MG63 (cell line): Measurements from ENCODE around the gene COTL1. TPM values are rescaled to one million over a fixed set of nuclear protein-coding genes. Genes with fewer than 3 reads are reported as not detected.
A peak's percentile ranks its signal among the peaks of the same experiment; 100 is the strongest.

Source experiments
- DNase-seq: peaks from one replicate; pipeline ENCODE4 v3.0.0-alpha.2; 2020
- H3K27me3 ChIP-seq: fragments of 250-450 bp; sonication (Bioruptor Pico); 2 replicates; pipeline ENCODE4 v1.5.1; 2020; ENCODE audit warnings: mild to moderate bottlenecking, moderate library complexity
- H3K36me3 ChIP-seq: fragments of 250-450 bp; sonication (Bioruptor Pico); 2 replicates; pipeline ENCODE4 v1.5.1; 2020; ENCODE audit warnings: mild to moderate bottlenecking, moderate library complexity
- H3K4me3 ChIP-seq: fragments of 250-450 bp; sonication (Bioruptor Pico); 2 replicates; pipeline ENCODE4 v1.5.1; 2020; ENCODE audit warnings: mild to moderate bottlenecking, moderate library complexity
- H3K9me3 ChIP-seq: fragments of 250-450 bp; sonication (Bioruptor Pico); 2 replicates; pipeline ENCODE4 v1.5.1; 2020; ENCODE audit warnings: mild to moderate bottlenecking, moderate library complexity
- total RNA-seq: library from RNA; depleted of rRNA; stranded (reverse); fragments of >200 nt; shearing (Covaris generic); gene quantifications from 2 replicates; pipeline ENCODE4 v1.2.3, GENCODE V29; 2014; ENCODE audit warnings: low replicate concordance

COTL1 gene
- total RNA-seq, 1 experiment from 2014 or later = 175 TPM

DNA sequence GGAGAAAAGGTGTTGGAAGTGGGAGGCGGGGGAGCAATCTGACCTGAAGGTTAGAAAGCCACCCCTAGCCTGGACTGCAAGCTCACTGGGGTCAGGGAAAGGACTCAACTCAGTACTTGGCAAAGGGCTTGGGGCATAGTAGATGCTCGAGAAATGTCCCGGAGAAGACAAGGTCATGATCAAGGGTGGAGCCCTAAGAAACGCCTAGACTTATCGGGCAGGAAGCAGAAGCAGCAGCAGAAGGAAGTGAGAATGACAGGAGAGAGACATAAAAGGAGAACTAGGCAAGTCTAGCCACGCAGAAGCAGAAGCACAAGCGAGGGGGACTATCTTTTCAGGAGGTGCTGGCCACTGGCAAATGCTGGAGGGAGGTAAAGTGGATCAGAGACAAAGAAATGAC lies 10.2 kb downstream of the COTL1 start:
- DNase-seq = no peak
- H3K4me3 ChIP-seq = no peak overlapping the region
- peaks cover 25% of the 10 kb centered on the region for H3K36me3 ChIP-seq
- H3K9me3 ChIP-seq = no peaks in the 10 kb centered on the region
- no peaks in the 10 kb centered on the region for H3K27me3 ChIP-seq

DNA sequence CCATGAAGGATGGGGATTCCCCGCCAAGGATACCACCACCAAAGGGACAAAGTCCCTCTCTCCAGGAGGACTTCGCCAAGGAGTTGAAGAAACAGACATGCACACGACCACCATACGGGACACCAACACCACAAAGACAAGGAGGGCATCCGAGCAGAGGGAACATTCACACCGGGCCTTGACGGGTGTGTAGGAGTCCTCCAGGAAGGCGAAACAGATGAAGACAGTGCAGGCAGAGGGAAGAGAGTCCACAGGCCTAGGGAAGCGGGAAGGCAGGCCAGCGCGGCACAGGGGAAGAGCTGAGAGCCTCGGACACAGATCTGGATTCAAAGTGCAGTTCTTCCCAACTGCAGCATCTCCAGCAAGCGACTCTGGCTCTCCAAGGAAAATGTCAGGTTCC lies 10.8 kb downstream of the COTL1 start:
- H3K4me3 ChIP-seq = no peak overlapping the region
- no peaks in the 10 kb centered on the region for H3K9me3 ChIP-seq
- peaks cover 23% of the 10 kb centered on the region for H3K36me3 ChIP-seq
- no peak for DNase-seq
- no peaks in the 10 kb centered on the region for H3K27me3 ChIP-seq

DNA sequence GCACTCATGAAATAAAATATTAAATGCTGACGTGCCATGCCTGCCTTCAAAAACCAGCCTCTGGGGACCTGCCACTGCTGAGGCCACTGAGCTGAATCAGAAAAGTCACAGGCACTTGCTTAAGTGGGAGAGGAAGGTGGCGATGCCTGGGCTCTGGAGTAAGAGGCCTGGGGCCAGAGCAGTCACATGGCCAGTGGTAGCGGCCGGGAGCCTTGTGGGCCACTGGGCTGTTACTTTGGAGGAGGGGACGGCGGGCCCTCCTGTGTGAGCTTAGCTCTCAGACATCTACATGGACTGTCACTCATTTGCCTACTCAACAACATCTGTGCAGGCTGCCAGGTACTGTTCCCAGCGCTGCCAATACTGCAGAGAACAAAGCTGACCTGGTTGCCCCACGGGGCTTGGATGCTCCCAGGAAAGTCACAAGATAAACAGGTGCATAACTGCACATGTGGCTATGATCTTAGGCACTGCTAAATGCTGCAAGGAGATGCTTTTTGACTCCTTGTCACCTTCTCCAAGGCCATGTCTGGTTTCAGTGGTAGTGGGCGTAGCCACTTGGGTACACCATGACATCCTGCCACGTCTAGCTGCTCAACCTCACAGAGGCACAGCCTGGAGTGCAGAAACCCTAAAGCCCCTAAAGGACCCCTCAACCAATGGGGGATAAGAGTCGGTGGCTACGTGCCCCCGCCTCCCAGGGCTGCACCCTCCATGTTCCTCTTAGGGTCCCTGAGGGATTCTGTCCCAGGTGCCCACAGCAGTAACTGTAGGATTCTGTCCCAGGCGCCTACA lies 11.6 kb downstream of the COTL1 start:
- H3K27me3 ChIP-seq = no peaks in the 10 kb centered on the region
- no peaks in the 10 kb centered on the region for H3K9me3 ChIP-seq
- no peak overlapping the region for H3K4me3 ChIP-seq
- no peak for DNase-seq
- peaks cover 21% of the 10 kb centered on the region for H3K36me3 ChIP-seq

DNA sequence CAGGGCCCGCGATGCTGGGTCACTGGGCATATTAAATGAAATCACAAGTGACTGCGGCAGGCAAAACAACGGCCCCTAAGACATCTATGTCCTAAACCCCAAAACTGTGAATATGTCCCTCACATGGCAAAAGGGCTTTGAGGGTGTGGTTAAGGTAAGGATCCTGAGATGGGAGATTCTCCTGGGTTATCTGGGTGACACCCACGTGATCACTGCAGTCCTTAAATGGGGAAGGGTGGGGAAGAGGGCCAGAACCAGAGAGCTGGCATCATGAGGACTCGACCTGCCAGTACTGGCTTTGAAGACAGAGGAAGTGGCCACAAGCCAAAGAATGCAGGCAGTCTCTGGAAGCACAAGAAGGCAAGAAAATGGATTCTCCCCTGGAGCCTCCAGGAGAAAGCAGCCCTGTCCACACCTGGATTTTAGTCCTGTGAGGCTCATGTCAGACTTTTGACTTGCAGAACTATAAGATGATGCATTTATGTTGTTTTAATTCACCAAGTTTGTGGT lies 12.5 kb downstream of the COTL1 start:
- no peaks in the 10 kb centered on the region for H3K9me3 ChIP-seq
- peak; percentile 57 for DNase-seq
- H3K4me3 ChIP-seq = no peak overlapping the region
- H3K27me3 ChIP-seq = no peaks in the 10 kb centered on the region
- H3K36me3 ChIP-seq = peaks cover 16% of the 10 kb centered on the region

DNA sequence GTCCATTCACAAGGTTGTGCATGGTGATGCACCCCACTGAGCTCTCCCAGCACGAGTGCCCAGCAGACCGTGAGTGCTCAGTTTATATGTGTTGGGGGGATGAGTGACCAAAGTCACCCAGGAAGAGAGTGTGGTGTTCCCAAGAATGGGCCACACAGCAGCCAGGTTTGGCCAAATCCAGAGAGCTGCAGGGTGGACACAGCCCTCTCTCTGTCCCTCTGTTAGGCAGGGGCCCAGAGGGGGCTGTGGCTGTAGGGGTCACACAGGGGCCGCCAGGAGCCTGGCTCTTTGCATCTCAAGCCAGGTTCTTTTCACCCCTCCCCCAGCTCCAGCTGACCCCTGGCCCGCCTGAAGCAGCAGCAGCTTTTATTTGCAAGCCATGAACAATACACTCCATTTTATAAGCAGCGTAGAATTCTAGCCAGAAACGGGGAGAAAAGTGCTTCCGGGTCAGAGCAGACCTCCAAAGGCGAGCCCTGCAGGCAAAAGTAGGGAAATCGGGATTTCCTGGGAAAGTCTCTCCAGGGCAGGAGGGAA lies 13.3 kb downstream of the COTL1 start:
- no peaks in the 10 kb centered on the region for H3K27me3 ChIP-seq
- no peak overlapping the region for H3K4me3 ChIP-seq
- H3K9me3 ChIP-seq = no peaks in the 10 kb centered on the region
- H3K36me3 ChIP-seq = peaks cover 15% of the 10 kb centered on the region
- no peak for DNase-seq

DNA sequence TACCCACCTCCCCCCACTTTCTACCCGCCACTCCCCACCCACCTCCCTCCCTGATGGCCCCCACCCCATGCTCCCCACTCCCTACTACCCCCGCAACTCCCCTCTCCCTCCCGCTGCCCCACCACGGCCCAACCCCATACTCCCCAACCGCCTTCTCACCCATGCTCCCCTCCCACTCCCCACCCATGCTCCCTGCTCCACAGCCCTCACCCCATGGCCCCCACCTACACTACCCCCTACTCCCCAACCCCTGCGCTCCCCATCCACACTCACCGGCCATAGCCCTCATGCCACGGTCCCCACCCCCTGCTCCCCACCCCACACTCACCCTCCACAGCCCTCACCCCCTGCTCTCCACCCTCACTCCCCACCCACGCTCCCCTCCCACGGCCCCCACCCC lies 13.9 kb downstream of the COTL1 start:
- no peak for DNase-seq
- H3K9me3 ChIP-seq = no peaks in the 10 kb centered on the region
- no peak overlapping the region for H3K4me3 ChIP-seq
- no peaks in the 10 kb centered on the region for H3K27me3 ChIP-seq
- H3K36me3 ChIP-seq = peaks cover 15% of the 10 kb centered on the region

DNA sequence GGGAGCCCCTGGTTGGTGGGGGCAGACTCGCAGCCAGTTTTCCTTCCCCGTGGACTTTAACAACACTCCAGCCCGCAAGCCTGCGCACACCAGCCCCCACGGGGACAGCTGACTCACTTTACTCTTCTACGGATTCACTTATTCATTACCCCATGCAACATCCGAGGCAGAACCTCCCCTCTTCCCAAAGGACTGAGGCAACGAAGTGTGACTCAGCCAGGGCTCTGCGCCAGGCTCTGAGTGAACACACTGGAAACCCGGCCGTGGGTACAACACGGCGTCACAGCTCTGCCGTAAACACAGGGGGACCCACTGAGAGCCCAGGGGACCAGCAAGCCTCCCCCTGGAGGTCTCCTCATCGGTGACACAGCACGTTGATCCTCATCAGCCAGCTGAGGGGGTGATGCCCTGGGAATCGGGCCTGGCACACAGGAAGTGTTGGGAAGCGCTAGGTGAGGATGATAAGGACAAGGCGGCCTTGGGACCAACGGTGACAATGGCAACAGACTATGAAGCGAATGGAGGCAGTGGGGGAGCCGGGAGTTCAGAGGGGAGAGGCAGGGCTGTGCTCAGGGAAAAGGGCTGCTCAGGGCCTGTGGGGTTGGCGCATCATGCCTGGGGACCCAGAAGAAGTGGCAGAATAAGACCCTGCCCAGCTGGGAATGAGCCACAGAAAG lies 14.6 kb downstream of the COTL1 start:
- H3K36me3 ChIP-seq = peaks cover 15% of the 10 kb centered on the region
- no peaks in the 10 kb centered on the region for H3K27me3 ChIP-seq
- peak; percentile 92 for DNase-seq
- no peaks in the 10 kb centered on the region for H3K9me3 ChIP-seq
- H3K4me3 ChIP-seq = no peak overlapping the region

DNA sequence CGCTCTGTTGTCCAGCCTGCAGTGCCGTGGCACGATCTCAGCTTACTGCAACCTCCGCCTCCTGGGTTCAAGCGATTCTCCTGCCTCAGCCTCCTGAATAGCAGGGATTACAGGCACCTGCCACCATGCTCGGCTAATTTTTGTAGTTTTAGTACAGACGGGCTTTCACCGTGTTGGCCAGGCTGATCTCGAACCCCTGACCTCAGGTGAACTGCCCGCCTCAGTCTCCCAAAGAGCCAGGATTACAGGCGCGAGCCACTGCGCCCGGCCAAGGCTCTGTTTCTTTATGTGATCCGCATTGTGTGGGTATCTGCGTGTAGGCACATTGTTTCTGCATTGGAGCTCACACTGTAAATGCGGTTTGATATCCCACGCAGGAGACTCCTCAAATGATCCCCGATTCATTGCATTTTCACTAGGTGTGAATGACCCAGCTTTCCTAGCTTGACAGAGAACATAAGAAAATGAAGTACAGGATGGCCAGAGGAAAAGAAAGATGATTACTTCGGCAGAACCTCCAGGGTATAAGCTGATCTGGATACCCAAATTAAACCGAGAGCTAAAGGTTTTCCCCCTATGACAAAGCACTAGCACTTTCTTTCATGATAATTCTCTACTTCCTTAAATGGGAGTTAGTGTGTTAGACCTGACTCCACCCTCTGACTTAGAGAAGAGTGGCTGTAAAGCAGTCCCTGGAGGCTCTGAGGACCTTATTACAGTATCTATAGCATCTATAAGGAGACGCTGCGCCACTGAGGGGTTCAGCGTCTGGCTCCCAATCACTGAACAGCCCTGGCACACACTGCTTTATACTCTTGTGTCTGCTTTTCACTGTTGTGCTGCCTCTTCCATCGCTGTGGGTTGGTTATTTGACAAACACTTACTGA lies 17.3 kb downstream of the COTL1 start:
- Histone ChIP-seq H3K4me3 (no peak overlapping the region), H3K9me3 (no peaks in the 10 kb centered on the region), H3K27me3 (no peaks in the 10 kb centered on the region), H3K36me3 (peaks cover 9% of the 10 kb centered on the region)
- DNase-seq = no peak

DNA sequence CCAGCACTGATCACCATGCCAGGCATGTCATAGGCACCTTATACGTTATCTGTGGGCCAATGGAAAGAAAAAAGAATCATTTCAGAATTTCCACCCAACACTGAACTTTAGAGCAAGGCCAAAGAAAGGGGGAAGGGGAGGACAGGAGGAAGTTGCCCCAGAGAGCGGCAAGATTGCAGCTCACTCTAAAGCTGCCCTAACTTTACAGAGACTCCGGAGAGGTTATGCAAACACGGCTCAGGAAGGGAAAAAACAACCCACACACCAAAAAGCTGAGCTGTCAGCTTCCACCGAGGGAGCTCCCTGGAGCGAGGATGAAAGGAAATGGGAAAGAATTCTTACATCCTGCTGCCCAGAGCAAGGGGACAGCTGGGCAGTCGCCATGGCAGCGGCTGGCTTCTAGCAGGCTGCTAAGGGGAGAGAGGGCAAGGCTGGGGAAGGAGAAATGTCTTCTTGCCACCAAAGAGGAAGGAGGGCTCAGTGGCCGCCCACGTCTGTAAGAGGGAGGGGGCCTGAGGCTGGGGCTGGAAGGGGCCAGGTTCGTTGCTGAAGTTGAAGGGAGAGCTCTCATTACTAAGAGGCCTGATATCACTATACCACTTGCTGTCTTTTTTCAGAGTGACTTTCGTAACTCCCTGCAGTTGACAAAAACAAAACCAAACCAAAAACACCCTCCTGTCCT lies 18.2 kb downstream of the COTL1 start:
- Histone ChIP-seq H3K4me3 (no peak overlapping the region), H3K27me3 (no peaks in the 10 kb centered on the region), H3K9me3 (no peaks in the 10 kb centered on the region), H3K36me3 (peaks cover 8% of the 10 kb centered on the region)
- peak; percentile 44 for DNase-seq

DNA sequence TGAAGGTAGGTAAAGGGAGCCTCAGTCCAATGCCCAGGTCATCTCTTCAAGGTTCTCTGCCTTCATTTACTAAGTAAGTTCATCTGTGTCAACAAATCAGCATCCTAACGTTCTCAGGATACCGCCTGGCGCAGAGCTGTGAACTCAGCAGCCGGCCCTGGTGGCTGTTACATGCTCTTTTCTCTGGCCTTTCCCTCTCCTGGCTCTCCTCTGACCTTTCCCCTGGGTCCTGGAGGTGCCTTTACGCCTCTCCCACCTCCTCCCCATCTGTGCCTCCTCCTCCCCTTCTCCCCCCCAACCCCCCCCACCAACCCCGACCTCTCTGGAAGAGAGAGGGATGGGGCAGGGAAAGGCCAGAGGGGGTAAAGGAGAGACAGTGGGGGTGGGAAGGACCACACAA lies 19.5 kb downstream of the COTL1 start:
- peaks cover 8% of the 10 kb centered on the region for H3K36me3 ChIP-seq
- no peak overlapping the region for H3K4me3 ChIP-seq
- DNase-seq = no peak
- H3K9me3 ChIP-seq = no peaks in the 10 kb centered on the region
- H3K27me3 ChIP-seq = no peaks in the 10 kb centered on the region

DNA sequence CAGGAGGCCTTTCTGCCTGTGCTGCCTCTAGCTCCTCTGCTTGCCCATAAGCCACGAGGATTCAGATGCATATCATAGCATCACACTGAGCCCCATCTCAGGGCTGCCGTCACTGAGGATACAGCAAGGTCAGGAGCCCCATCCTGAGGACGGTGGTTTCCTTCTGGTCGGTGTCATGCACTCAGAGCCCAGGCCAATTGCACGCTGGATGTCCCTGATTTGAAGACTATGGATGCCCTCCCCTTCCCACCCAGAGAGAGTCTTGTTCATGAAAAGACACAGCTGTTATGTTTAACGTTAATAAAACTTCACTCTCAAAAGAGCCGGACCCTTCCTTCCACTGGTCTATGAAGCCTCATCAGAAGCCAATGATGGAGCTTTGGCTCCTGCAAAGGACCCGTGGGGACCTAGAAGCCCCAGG lies 19.9 kb downstream of the COTL1 start:
- H3K9me3 ChIP-seq = no peaks in the 10 kb centered on the region
- no peak for DNase-seq
- peaks cover 8% of the 10 kb centered on the region for H3K36me3 ChIP-seq
- no peaks in the 10 kb centered on the region for H3K27me3 ChIP-seq
- H3K4me3 ChIP-seq = no peak overlapping the region

DNA sequence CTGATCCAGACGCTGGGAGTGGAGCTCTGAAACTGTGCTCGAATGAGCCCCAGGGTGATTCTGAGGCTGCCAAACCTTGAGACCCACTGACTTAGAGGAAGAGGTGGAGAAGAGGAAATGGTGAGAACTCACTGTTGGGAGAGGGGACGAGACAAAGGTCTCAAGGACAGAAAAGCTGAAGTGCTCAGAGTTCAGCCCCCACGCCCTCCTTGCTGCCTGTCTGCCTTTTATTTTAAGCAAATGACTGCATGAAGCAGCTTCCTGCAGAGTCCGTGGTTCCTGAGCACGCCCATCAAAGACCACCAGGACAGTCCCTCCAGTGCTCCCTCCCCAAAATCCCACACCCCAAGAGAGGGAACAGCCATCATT lies 20.4 kb downstream of the COTL1 start:
- H3K27me3 ChIP-seq = no peaks in the 10 kb centered on the region
- peaks cover 7% of the 10 kb centered on the region for H3K36me3 ChIP-seq

DNA sequence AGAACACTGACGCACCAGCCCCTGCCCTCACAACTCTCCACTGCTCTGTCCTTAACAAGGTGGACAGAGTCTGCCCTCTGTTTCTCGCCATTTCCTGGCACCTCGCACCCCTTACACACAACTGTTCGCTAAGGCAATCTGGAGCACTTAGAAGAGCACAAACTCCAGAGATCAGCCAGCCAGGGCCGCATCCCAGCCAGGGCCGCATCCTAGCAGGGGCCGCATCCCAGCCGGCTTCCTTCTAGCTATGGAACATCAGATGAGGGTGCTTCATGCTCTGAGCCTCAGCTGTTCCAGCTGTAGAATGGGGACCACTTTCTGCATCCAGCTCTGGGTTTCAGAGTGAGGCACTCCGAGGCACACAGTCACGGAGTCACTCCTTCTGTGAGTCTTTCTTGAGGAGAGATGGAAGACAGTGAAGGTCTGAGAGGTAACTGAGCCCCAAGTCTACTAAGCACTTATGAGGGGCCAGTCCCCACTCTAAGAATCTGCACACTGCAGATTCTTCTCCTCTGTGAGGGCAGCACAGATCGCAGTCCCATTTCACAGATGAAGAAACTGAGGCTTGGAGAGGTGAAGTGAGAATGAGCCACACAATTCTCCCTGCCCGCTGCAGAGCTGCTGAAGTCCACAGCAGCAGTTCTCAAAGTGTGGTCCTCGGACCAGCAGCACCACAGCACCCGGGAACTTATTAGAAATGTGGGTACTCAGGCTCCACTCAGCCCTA lies 20.9 kb downstream of the COTL1 start:
- Histone ChIP-seq H3K27me3 (no peaks in the 10 kb centered on the region), H3K4me3 (no peak overlapping the region), H3K36me3 (peaks cover 6% of the 10 kb centered on the region), H3K9me3 (no peaks in the 10 kb centered on the region)
- DNase-seq = no peak

More for the DNA sequence above, 20.4 kb downstream of the COTL1 start:
- H3K4me3 ChIP-seq = no peak overlapping the region
- no peak for DNase-seq
- no peaks in the 10 kb centered on the region for H3K9me3 ChIP-seq

DNA sequence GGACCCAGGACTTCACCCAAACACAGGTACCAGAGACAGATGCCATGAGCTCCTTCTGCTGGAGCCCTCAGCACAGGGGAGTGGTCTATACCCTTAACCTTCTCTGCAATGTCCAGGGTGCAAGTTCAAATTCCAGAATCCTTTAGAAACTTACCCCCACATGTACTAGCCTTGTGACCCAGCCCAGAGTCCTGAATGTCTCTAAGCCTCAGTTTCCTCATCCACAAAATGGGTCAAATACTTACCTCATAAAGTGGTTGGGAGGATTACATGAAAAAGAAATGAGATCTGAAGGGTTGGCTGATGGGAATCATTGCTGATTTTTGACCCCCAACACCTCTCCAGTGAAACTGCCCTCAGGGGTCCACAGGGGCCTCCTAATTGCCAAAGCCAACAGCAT lies 21.7 kb downstream of the COTL1 start:
- Histone ChIP-seq H3K27me3 (no peaks in the 10 kb centered on the region), H3K4me3 (no peak overlapping the region), H3K36me3 (peaks cover 6% of the 10 kb centered on the region), H3K9me3 (no peaks in the 10 kb centered on the region)
- DNase-seq = no peak

DNA sequence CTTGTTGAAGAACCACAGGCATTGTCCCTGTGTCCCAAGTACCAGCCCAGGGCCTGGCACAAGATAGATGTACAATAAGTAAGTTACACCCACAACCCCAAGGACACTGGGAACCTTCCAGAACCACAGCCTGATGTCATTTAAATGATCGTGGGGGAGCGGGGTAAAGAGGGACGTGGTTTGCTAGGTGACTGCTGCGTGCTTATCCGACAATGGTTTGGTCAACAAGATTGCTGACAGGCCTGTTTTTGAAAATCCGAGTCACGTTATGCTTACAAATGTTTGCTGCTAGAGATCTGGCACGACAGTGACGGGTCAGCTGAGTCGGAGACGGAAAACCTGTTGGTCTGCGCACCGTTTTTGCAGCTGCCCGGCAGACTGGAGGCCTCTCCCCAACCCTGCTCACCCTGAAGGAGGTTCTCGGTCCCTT lies 22.8 kb downstream of the COTL1 start:
- peaks cover 8% of the 10 kb centered on the region for H3K36me3 ChIP-seq
- no peak for DNase-seq
- no peaks in the 10 kb centered on the region for H3K9me3 ChIP-seq

DNA sequence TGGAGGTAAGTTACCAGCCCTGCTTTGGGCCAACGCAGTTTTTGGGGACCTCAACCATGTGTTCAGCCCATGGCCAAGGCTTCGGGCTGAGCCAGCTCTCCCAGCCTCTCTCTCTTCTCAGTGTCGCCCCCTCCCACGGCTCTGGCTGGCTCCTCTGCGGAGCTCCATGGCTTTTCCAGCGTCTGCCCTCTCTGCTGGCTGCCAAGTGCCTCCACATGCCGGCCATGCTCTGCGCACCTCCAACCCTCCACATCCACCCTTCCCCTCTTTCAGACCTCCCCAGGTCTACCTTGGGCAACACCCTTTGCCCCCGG lies 23.2 kb downstream of the COTL1 start:
- H3K36me3 ChIP-seq = peaks cover 11% of the 10 kb centered on the region
- DNase-seq = no peak
- H3K27me3 ChIP-seq = no peaks in the 10 kb centered on the region
- no peaks in the 10 kb centered on the region for H3K9me3 ChIP-seq
- no peak overlapping the region for H3K4me3 ChIP-seq

More for the DNA sequence above, 22.8 kb downstream of the COTL1 start:
- no peak overlapping the region for H3K4me3 ChIP-seq
- H3K27me3 ChIP-seq = no peaks in the 10 kb centered on the region
